ENCODE data around the gene DENND2C.

Gene DENND2C

GRCh38 chr1:114701931-114702330, 32.1 kb upstream of the DENND2C start:
- H3K27me3 ChIP-seq (ENCODE audit: control insufficient read depth, insufficient read depth, low read length) = no peaks in the 10 kb centered on the region
- no peaks in the 10 kb centered on the region for H3K4me1 ChIP-seq (ENCODE audit: control insufficient read depth, insufficient read depth, low read length)
- H3K4me3 ChIP-seq (ENCODE audit: low read depth, low read length) = no peak overlapping the region
- H3K9ac ChIP-seq (ENCODE audit: low read depth, low read length) = no peak overlapping the region
- no peaks in the 10 kb centered on the region for H3K9me3 ChIP-seq (ENCODE audit: control insufficient read depth, insufficient read depth, low read length)
- no peaks in the 10 kb centered on the region for H3K36me3 ChIP-seq (ENCODE audit: control insufficient read depth, insufficient read depth, low read length)

DNA sequence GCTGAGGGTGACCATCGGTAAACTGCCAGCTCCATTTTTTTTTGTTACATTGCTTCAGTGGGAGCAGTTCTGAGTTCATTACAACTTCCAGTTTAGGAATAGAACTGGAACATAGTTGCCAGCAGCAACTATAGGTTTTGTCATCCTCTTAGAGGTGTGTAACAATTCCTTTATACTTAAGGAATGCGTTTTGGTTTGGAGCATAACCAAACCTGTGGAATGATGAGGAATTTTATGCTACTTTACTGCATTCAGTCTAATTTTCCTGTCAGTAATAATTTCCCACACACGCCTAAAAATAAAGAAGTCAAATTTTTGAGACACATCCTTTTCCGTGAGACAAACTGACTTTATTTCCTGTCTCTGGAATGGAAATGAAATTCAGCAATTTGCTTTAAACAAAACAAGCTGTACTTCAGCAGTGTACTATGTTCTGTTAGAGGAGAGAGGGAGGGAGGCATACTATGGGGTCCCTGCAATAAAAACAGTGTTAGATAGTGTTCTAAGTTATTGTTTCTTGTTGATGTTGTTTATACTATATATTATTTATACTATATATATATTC, 30.3 kb upstream of the DENND2C start:
- H3K4me1 ChIP-seq (ENCODE audit: control insufficient read depth, insufficient read depth, low read length) = no peaks in the 10 kb centered on the region

DNA sequence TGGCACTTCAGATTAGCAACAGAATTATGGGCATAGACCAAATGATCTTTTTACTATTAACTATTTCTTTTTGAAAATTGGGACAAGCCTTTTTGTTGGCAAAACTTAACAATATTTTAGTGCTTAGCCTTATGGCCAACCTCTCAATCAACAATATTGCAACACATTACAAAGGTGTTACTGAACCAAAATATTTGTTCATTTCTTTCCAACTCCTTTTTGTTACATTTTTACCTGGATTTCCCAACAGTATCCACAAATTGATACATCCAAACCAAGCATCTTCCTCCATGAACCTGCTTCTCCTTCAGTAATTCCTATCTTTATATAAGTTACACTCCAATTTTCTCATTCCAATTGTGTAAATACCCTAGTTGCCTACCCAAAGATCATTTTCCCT, 27.0 kb upstream of the DENND2C start:
- H3K4me3 ChIP-seq (ENCODE audit: low read depth, low read length) = no peak overlapping the region
- H3K4me1 ChIP-seq (ENCODE audit: control insufficient read depth, insufficient read depth, low read length) = no peaks in the 10 kb centered on the region
- H3K36me3 ChIP-seq (ENCODE audit: control insufficient read depth, insufficient read depth, low read length) = no peaks in the 10 kb centered on the region
- H3K27me3 ChIP-seq (ENCODE audit: control insufficient read depth, insufficient read depth, low read length) = no peaks in the 10 kb centered on the region
- H3K9ac ChIP-seq (ENCODE audit: low read depth, low read length) = no peak overlapping the region
- H3K9me3 ChIP-seq (ENCODE audit: control insufficient read depth, insufficient read depth, low read length) = no peaks in the 10 kb centered on the region

More for the DNA sequence above, 30.3 kb upstream of the DENND2C start:
- Histone ChIP-seq H3K9ac (ENCODE audit: low read depth, low read length) (no peak overlapping the region), H3K36me3 (ENCODE audit: control insufficient read depth, insufficient read depth, low read length) (no peaks in the 10 kb centered on the region), H3K9me3 (ENCODE audit: control insufficient read depth, insufficient read depth, low read length) (no peaks in the 10 kb centered on the region), H3K27me3 (ENCODE audit: control insufficient read depth, insufficient read depth, low read length) (no peaks in the 10 kb centered on the region), H3K4me3 (ENCODE audit: low read depth, low read length) (no peak overlapping the region)

GRCh38 chr1:114695430-114696058, 25.7 kb upstream of the DENND2C start, which contains the start of gene AMPD1:
AMPD1 (minus strand) TSS chr1:114695546; CDS start chr1:114695471, 75 bp downstream.
- H3K9ac ChIP-seq (ENCODE audit: low read depth, low read length) = no peak within 1 kb of the TSS
- H3K27me3 ChIP-seq (ENCODE audit: control insufficient read depth, insufficient read depth, low read length) = no peaks in the 10 kb centered on the region
- no peaks in the 10 kb centered on the region for H3K36me3 ChIP-seq (ENCODE audit: control insufficient read depth, insufficient read depth, low read length)
- H3K4me3 ChIP-seq (ENCODE audit: low read depth, low read length) = no peak within 1 kb of the TSS
- H3K4me1 ChIP-seq (ENCODE audit: control insufficient read depth, insufficient read depth, low read length) = no peaks in the 10 kb centered on the region
- no peaks in the 10 kb centered on the region for H3K9me3 ChIP-seq (ENCODE audit: control insufficient read depth, insufficient read depth, low read length)

- no peak overlapping the region for H3K4me3 ChIP-seq (ENCODE audit: low read depth, low read length)
- no peaks in the 10 kb centered on the region for H3K4me1 ChIP-seq (ENCODE audit: control insufficient read depth, insufficient read depth, low read length)
- H3K9me3 ChIP-seq (ENCODE audit: control insufficient read depth, insufficient read depth, low read length) = no peaks in the 10 kb centered on the region
- no peak overlapping the region for H3K9ac ChIP-seq (ENCODE audit: low read depth, low read length)
- H3K27me3 ChIP-seq (ENCODE audit: control insufficient read depth, insufficient read depth, low read length) = no peaks in the 10 kb centered on the region
- H3K36me3 ChIP-seq (ENCODE audit: control insufficient read depth, insufficient read depth, low read length) = no peaks in the 10 kb centered on the region
These were observed 24.9 kb upstream of the DENND2C start for GRCh38 chr1:114694540-114695310.

GRCh38 chr1:114692947-114693346, 23.1 kb upstream of the DENND2C start:
- H3K27me3 ChIP-seq (ENCODE audit: control insufficient read depth, insufficient read depth, low read length) = peaks cover 2% of the 10 kb centered on the region
- H3K36me3 ChIP-seq (ENCODE audit: control insufficient read depth, insufficient read depth, low read length) = no peaks in the 10 kb centered on the region
- H3K4me3 ChIP-seq (ENCODE audit: low read depth, low read length) = no peak overlapping the region
- no peaks in the 10 kb centered on the region for H3K9me3 ChIP-seq (ENCODE audit: control insufficient read depth, insufficient read depth, low read length)
- no peak overlapping the region for H3K9ac ChIP-seq (ENCODE audit: low read depth, low read length)
- H3K4me1 ChIP-seq (ENCODE audit: control insufficient read depth, insufficient read depth, low read length) = no peaks in the 10 kb centered on the region

DNA sequence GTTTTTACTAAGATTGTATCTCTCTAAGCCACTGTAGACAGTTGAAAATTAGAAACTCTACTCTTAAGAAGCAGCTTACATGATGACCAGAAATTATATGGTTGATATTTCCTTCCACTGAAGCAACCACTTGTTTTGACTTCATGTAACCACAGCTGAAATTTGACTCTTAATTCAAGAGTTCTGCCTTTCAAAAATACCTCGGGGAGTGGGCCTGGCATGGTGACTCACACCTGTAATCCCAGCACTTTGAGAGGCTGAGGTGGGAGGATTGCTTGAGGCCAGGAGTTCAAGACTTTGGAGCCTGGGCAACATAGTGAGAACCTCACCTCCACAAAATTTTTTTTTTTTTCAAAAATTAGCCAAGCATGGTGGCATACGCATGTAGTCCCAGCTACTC, 21.2 kb upstream of the DENND2C start:
- H3K27me3 ChIP-seq (ENCODE audit: control insufficient read depth, insufficient read depth, low read length) = peaks cover 4% of the 10 kb centered on the region
- H3K4me1 ChIP-seq (ENCODE audit: control insufficient read depth, insufficient read depth, low read length) = no peaks in the 10 kb centered on the region
- no peaks in the 10 kb centered on the region for H3K9me3 ChIP-seq (ENCODE audit: control insufficient read depth, insufficient read depth, low read length)
- no peaks in the 10 kb centered on the region for H3K36me3 ChIP-seq (ENCODE audit: control insufficient read depth, insufficient read depth, low read length)
- no peak overlapping the region for H3K9ac ChIP-seq (ENCODE audit: low read depth, low read length)
- no peak overlapping the region for H3K4me3 ChIP-seq (ENCODE audit: low read depth, low read length)

GRCh38 chr1:114690148-114690547, 20.3 kb upstream of the DENND2C start:
- Histone ChIP-seq H3K4me1 (ENCODE audit: control insufficient read depth, insufficient read depth, low read length) (no peaks in the 10 kb centered on the region), H3K9ac (ENCODE audit: low read depth, low read length) (no peak overlapping the region), H3K4me3 (ENCODE audit: low read depth, low read length) (no peak overlapping the region)

GRCh38 chr1:114688526-114688925, 18.7 kb upstream of the DENND2C start:
- Histone ChIP-seq H3K27me3 (ENCODE audit: control insufficient read depth, insufficient read depth, low read length) (peaks cover 4% of the 10 kb centered on the region), H3K4me1 (ENCODE audit: control insufficient read depth, insufficient read depth, low read length) (no peaks in the 10 kb centered on the region), H3K9me3 (ENCODE audit: control insufficient read depth, insufficient read depth, low read length) (no peaks in the 10 kb centered on the region), H3K9ac (ENCODE audit: low read depth, low read length) (no peak overlapping the region), H3K4me3 (ENCODE audit: low read depth, low read length) (no peak overlapping the region), H3K36me3 (ENCODE audit: control insufficient read depth, insufficient read depth, low read length) (no peaks in the 10 kb centered on the region)

More at GRCh38 chr1:114690148-114690547, 20.3 kb upstream of the DENND2C start:
- Histone ChIP-seq H3K27me3 (ENCODE audit: control insufficient read depth, insufficient read depth, low read length) (peaks cover 4% of the 10 kb centered on the region), H3K36me3 (ENCODE audit: control insufficient read depth, insufficient read depth, low read length) (no peaks in the 10 kb centered on the region), H3K9me3 (ENCODE audit: control insufficient read depth, insufficient read depth, low read length) (no peaks in the 10 kb centered on the region)

DNA sequence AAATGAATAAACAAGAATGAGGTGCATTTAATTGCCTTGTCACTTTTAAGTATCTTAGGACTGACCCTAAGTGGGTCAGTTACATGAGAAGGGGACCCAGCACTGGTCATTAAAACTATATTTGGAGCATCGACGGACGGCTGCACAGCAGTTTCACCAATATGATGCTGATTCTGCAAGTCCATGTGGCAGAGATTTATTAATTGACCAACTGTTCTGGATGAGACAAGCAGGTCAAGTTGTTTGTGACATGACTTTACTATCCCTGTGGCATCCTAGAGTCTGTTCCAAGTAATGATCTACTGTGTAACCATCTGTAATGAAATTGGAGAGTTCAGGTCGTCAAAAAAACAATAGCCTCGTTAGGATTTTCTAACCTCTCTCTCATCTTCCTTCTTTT, 16.0 kb upstream of the DENND2C start:
- peaks cover 4% of the 10 kb centered on the region for H3K27me3 ChIP-seq (ENCODE audit: control insufficient read depth, insufficient read depth, low read length)
- H3K4me1 ChIP-seq (ENCODE audit: control insufficient read depth, insufficient read depth, low read length) = no peaks in the 10 kb centered on the region
- no peaks in the 10 kb centered on the region for H3K36me3 ChIP-seq (ENCODE audit: control insufficient read depth, insufficient read depth, low read length)
- H3K9ac ChIP-seq (ENCODE audit: low read depth, low read length) = no peak overlapping the region
- no peak overlapping the region for H3K4me3 ChIP-seq (ENCODE audit: low read depth, low read length)
- H3K9me3 ChIP-seq (ENCODE audit: control insufficient read depth, insufficient read depth, low read length) = no peaks in the 10 kb centered on the region

DNA sequence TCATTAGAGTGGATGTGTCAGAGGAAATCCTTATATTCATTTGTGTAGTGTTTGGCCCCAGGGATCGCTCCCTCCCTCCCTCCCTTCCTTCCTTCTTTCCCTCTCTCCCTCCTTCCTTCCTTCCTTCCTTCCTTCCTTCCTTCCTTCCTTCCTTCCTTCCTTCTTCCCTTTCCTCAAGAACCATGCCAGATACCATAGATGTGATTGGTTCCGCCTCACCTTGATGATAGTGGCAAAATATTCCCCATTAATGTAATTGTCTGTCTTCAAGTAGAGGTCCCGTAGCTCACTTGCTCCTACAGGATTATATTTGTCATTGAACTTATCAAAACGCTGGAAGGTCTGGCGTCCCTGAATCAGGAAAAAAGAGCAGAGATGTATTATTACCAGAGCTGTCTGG, 7.8 kb upstream of the DENND2C start:
- Histone ChIP-seq H3K9me3 (ENCODE audit: control insufficient read depth, insufficient read depth, low read length) (no peaks in the 10 kb centered on the region), H3K4me3 (ENCODE audit: low read depth, low read length) (no peak overlapping the region), H3K36me3 (ENCODE audit: control insufficient read depth, insufficient read depth, low read length) (no peaks in the 10 kb centered on the region), H3K4me1 (ENCODE audit: control insufficient read depth, insufficient read depth, low read length) (no peaks in the 10 kb centered on the region), H3K9ac (ENCODE audit: low read depth, low read length) (no peak overlapping the region), H3K27me3 (ENCODE audit: control insufficient read depth, insufficient read depth, low read length) (peaks cover 11% of the 10 kb centered on the region)

DNA sequence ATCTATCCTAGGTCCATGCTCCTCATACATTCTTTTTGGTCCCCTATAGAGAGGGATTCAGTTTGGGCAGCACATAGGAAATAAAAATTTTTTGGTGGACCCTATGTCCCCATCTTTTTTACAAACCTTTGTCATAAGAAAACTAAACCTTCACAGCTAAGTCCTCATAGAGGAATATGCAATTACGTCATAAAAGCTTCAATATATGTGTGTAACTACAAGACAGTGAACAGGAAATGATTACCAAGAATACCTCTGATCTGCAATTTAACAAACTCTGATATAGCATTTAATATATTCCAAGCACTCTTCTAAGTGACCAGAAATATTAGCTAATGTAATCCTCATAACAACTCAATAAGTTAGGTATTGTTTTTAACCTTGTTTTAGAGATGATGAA, 6.3 kb upstream of the DENND2C start:
- H3K9ac ChIP-seq (ENCODE audit: low read depth, low read length) = no peak overlapping the region
- no peaks in the 10 kb centered on the region for H3K4me1 ChIP-seq (ENCODE audit: control insufficient read depth, insufficient read depth, low read length)
- H3K27me3 ChIP-seq (ENCODE audit: control insufficient read depth, insufficient read depth, low read length) = peaks cover 11% of the 10 kb centered on the region
- H3K36me3 ChIP-seq (ENCODE audit: control insufficient read depth, insufficient read depth, low read length) = no peaks in the 10 kb centered on the region
- no peaks in the 10 kb centered on the region for H3K9me3 ChIP-seq (ENCODE audit: control insufficient read depth, insufficient read depth, low read length)
- H3K4me3 ChIP-seq (ENCODE audit: low read depth, low read length) = no peak overlapping the region
